HUES48 (cell line): ENCODE measurements around the gene TP53BP1.

Experiments used
- H3K27ac ChIP-seq: one replicate; pipeline ENCODE4 v1.7.0; 2013; ENCODE audit warnings: low read depth, low read length, inconsistent platforms
- H3K27me3 ChIP-seq: 2 replicates; pipeline ENCODE4 v1.6.1; 2013; ENCODE audit warnings: mild to moderate bottlenecking, low read length; ENCODE audit not compliant: control insufficient read depth, insufficient read depth
- H3K36me3 ChIP-seq: 2 replicates; pipeline ENCODE4 v1.6.1; 2013; ENCODE audit warnings: low read length; ENCODE audit not compliant: control insufficient read depth, insufficient read depth
- H3K4me1 ChIP-seq: 2 replicates; pipeline ENCODE4 v1.6.1; 2013; ENCODE audit warnings: mild to moderate bottlenecking, low read length; ENCODE audit not compliant: control insufficient read depth, insufficient read depth
- H3K4me3 ChIP-seq: 2 replicates; pipeline ENCODE4 v1.5.1; 2013; ENCODE audit warnings: mild to moderate bottlenecking, low read depth, low read length
- H3K9ac ChIP-seq: 2 replicates; pipeline ENCODE4 v1.6.1; 2013; ENCODE audit warnings: mild to moderate bottlenecking, low read depth, low read length, moderate library complexity
- H3K9me3 ChIP-seq: 2 replicates; pipeline ENCODE4 v1.6.1; 2013; ENCODE audit warnings: low read length; ENCODE audit not compliant: control insufficient read depth, insufficient read depth

The TP53BP1 gene

DNA sequence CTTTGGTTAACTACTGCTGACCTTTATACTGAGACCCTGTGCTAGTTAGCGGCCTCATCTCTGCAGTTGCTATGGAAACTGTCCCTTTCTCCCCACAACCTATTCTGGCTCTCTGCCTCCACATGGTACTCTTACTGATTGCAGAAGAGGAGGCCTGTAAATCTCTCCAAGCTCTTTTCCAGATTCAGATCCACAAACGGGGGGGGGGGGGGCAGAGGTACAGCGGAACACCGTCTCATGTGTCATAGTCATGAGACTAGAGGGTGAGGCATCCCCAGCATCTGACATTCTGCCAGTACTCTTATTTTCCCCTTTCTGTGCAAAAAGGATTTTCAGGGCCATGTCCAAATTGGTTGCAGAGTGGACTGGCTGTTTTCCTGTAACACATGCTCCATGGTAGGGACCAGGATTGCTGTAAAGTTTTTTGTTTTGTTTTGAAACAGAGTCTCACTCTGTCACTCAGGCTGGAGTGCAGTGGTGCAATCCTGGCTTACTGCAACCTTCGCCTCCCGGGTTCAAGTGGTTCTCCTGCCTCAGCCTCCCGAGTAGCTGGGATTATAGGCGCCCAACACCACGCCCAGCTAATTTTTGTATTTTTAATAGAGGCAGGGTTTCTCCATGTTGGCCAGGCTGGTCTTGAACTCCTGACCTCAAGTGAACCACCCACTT, 16.2 kb upstream of the TP53BP1 start:
- Histone ChIP-seq H3K9ac (no peak overlapping the region), H3K27ac (no peak overlapping the region), H3K4me1 (peaks cover 13% of the 10 kb centered on the region), H3K9me3 (no peaks in the 10 kb centered on the region), H3K36me3 (no peaks in the 10 kb centered on the region), H3K4me3 (no peak overlapping the region), H3K27me3 (peaks cover 19% of the 10 kb centered on the region)

DNA sequence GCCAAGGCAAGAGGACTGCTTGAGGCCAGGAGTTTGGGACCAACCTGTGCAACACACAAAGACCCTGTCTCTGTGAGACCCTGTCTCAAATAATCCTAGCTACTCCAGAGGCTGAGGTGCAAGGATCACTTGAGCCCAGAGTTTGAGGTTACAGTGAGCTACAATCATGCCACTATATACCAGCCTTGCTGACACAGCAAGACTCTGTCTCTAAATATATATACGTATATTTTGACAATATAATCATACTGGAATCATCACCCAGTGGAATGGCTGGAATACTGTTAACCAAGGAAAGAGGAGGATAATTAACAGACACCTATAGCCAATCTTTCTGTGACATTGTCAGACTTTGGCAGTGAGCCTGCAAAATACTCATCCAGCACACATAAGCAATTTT, 15.5 kb upstream of the TP53BP1 start:
- no peak overlapping the region for H3K27ac ChIP-seq
- H3K9ac ChIP-seq = no peak overlapping the region
- no peaks in the 10 kb centered on the region for H3K9me3 ChIP-seq
- peaks cover 19% of the 10 kb centered on the region for H3K27me3 ChIP-seq
- H3K4me1 ChIP-seq = peaks cover 10% of the 10 kb centered on the region
- H3K4me3 ChIP-seq = no peak overlapping the region
- no peaks in the 10 kb centered on the region for H3K36me3 ChIP-seq

GRCh38 chr15:43505738-43506137, 12.8 kb upstream of the TP53BP1 start:
- Histone ChIP-seq H3K9me3 (no peaks in the 10 kb centered on the region), H3K4me1 (peaks cover 4% of the 10 kb centered on the region), H3K27ac (no peak overlapping the region), H3K4me3 (no peak overlapping the region), H3K36me3 (no peaks in the 10 kb centered on the region), H3K9ac (no peak overlapping the region), H3K27me3 (no peaks in the 10 kb centered on the region)

DNA sequence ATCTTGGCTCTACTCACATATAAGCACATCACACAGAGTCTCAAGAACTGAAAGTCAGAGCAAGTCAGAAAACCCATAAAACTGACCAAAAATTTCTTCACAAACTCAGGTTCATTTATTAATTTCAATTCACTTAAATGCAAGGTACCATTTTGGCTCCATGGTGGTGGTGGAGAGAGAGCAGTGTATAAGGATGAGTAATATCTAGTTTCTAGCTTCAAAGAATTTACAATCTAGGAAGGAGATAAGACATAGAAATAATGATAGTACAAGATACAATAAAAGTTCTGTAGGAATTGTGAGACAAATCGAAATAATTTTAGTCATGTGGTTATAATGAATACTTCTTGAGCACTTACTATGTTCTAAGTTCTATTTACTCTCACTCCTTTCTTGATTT, 6.7 kb upstream of the TP53BP1 start:
- Histone ChIP-seq H3K36me3 (no peaks in the 10 kb centered on the region), H3K4me1 (no peaks in the 10 kb centered on the region), H3K4me3 (no peak overlapping the region), H3K9me3 (no peaks in the 10 kb centered on the region), H3K9ac (no peak overlapping the region), H3K27ac (no peak overlapping the region), H3K27me3 (no peaks in the 10 kb centered on the region)

- no peaks in the 10 kb centered on the region for H3K9me3 ChIP-seq
- H3K27ac ChIP-seq = no peak overlapping the region
- H3K4me1 ChIP-seq = no peaks in the 10 kb centered on the region
- no peak overlapping the region for H3K4me3 ChIP-seq
- H3K27me3 ChIP-seq = no peaks in the 10 kb centered on the region
- no peak overlapping the region for H3K9ac ChIP-seq
- no peaks in the 10 kb centered on the region for H3K36me3 ChIP-seq
Observed at GRCh38 chr15:43498990-43499389, 6.0 kb upstream of the TP53BP1 start.

GRCh38 chr15:43493703-43494472, 932 bp upstream of the TP53BP1 start:
- H3K9ac ChIP-seq = no peak overlapping the region
- H3K27me3 ChIP-seq = no peaks in the 10 kb centered on the region
- peaks cover 28% of the 10 kb centered on the region for H3K36me3 ChIP-seq
- H3K9me3 ChIP-seq = no peaks in the 10 kb centered on the region
- peaks cover 17% of the 10 kb centered on the region for H3K4me1 ChIP-seq
- peak overlapping the region; percentile 95 for H3K27ac ChIP-seq
- H3K4me3 ChIP-seq = peak overlapping the region; percentile 94

- H3K9me3 ChIP-seq = no peaks in the 10 kb centered on the region
- peak overlapping the region; percentile 94 for H3K4me3 ChIP-seq
- H3K36me3 ChIP-seq = peaks cover 44% of the 10 kb centered on the region
- H3K9ac ChIP-seq = peak overlapping the region; percentile 94
- H3K27ac ChIP-seq = peak overlapping the region; percentile 95
- peaks cover 17% of the 10 kb centered on the region for H3K4me1 ChIP-seq
- no peaks in the 10 kb centered on the region for H3K27me3 ChIP-seq
Observed at GRCh38 chr15:43492266-43492665, 690 bp downstream of the TP53BP1 start.

DNA sequence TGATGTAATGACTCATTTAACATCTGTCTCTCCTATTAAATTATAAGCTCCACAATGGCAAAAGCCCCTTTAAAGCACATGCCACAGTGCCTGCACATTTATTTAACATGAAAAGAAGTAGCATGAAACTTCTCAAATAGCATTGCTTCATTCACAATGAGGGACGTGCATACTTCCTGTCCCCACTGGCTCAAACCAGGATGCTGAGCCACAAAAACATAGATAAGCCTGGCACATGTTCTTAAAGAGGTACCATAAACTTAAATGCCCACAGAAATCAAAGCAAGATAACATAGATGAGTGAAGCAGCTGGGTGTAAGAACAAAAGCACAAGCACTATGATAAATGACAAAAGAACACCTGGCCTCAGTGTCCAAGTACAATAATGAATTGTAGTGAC, 3.8 kb downstream of the TP53BP1 start:
- Histone ChIP-seq H3K27me3 (no peaks in the 10 kb centered on the region), H3K27ac (no peak overlapping the region), H3K9ac (no peak overlapping the region), H3K36me3 (peaks cover 72% of the 10 kb centered on the region), H3K4me3 (no peak overlapping the region), H3K4me1 (peaks cover 17% of the 10 kb centered on the region), H3K9me3 (no peaks in the 10 kb centered on the region)

GRCh38 chr15:43488790-43489189, 4.2 kb downstream of the TP53BP1 start:
- Histone ChIP-seq H3K27me3 (no peaks in the 10 kb centered on the region), H3K4me1 (peaks cover 16% of the 10 kb centered on the region), H3K4me3 (no peak overlapping the region), H3K36me3 (peaks cover 76% of the 10 kb centered on the region), H3K9me3 (no peaks in the 10 kb centered on the region), H3K9ac (no peak overlapping the region), H3K27ac (no peak overlapping the region)

DNA sequence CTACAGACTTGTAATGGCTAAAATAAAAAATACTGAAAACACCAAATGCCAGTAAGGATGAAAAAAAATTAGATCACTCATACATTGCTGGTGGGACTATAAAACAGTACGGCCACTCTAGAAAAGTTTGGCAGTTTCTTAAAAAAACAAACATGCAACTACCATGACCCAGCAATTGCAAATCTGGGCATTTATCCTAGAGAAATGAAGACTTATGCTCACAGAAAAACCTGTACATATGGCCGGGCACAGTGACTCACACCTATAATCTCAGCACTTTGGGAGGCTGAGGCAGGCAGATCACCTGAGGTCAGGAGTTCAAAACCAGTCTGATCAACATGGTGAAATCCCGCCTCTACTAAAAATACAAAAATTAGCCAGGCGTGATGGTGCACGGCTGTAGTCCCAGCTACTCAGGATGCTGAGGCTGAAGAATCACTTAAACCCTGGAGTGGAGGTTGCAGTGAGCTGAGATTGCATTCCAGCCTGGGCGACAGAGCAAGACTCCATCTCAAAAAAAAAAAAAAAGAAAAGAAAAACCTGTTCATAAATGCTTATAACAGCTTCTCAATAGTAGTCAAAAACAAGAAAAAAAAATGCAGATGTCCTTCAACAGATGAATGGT, 5.6 kb downstream of the TP53BP1 start:
- H3K4me3 ChIP-seq = no peak overlapping the region
- peaks cover 11% of the 10 kb centered on the region for H3K4me1 ChIP-seq
- no peak overlapping the region for H3K27ac ChIP-seq
- no peaks in the 10 kb centered on the region for H3K27me3 ChIP-seq
- H3K36me3 ChIP-seq = peaks cover 88% of the 10 kb centered on the region
- no peaks in the 10 kb centered on the region for H3K9me3 ChIP-seq
- H3K9ac ChIP-seq = no peak overlapping the region

DNA sequence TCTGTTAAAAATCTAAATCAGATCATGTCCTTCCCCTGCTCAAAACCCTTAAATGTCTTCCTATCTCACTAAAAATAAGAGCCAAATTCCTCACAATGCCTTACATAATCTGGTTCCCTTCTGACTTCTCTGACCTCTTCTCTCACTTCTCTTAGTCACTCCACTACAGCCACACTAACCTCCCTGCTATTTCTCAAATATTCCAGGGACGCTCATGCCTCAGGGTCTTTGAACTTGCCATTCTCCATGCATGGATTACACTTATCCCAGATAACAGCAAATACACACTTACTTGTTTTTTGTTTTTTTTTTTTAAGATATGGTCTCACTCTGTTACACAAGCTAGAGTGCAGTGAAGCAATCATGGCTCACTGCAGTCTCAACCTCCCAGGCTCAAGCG, 8.5 kb downstream of the TP53BP1 start:
- Histone ChIP-seq H3K4me1 (0 out of 2 replicates have a peak, but pooled peaks cover under 1% of the 10 kb centered on the region), H3K27me3 (no peaks in the 10 kb centered on the region), H3K9ac (no peak overlapping the region), H3K9me3 (no peaks in the 10 kb centered on the region), H3K27ac (no peak overlapping the region), H3K4me3 (no peak overlapping the region), H3K36me3 (peaks cover 82% of the 10 kb centered on the region)
